Ascending aorta (tissue), 2 donors: ENCODE measurements around the gene PMM2. TPM values are rescaled to one million over a fixed set of nuclear protein-coding genes. Genes with fewer than 3 reads are reported as not detected.

ENCODE experiments used
- DNase-seq, 2 donors: peaks; one replicate each; pipeline ENCODE4 v3.0.0-alpha.2; 2019; ENCODE audit warnings: low spot score in 2 of 2
- H3K27ac ChIP-seq, 2 donors: fragments of 200-600 bp; sonication (generic); one replicate each; pipeline ENCODE4 v1.5.1; 2016 to 2017; ENCODE audit warnings: mild to moderate bottlenecking in 1 of 2
- H3K27me3 ChIP-seq: fragments of 200-600 bp; sonication (generic); one replicate; pipeline ENCODE4 v1.5.1; 2017
- H3K36me3 ChIP-seq, 2 donors: fragments of 200-600 bp; sonication (generic); one replicate each; pipeline ENCODE4 v1.5.1; 2016
- H3K4me1 ChIP-seq, 2 donors: fragments of 200-600 bp; sonication (generic); one replicate each; pipeline ENCODE4 v1.5.1; 2016 to 2017; ENCODE audit warnings: mild to moderate bottlenecking in 1 of 2
- H3K4me3 ChIP-seq, 2 donors: fragments of 200-600 bp; sonication (generic); one replicate each; pipeline ENCODE4 v1.5.1; 2016 to 2017; ENCODE audit warnings: mild to moderate bottlenecking in 1 of 2
- H3K9me3 ChIP-seq, 2 donors: fragments of 200-600 bp; sonication (generic); one replicate each; pipeline ENCODE4 v1.5.1; 2016
- CTCF ChIP-seq, 3 experiments: fragments of 200-600 bp in 2 of 3; fragments of 450-650 bp in 1 of 3; sonication (generic) in 2 of 3; IDR thresholded peaks; one replicate each; pipeline ENCODE4 v1.5.1; 2016 to 2019; ENCODE audit warnings: antibody characterized with exemption in 3 of 3, mild to moderate bottlenecking in 1 of 3, moderate library complexity in 1 of 3
- intact Hi-C: fragments of 100-400 bp; cut with DNase I; formaldehyde crosslinking; loops from one replicate; pipeline ENCODE4 v1.15.1; 2023
- total RNA-seq: library from RNA; depleted of rRNA; stranded (reverse); fragments of >200 nt; gene quantifications from one replicate; pipeline ENCODE4 v1.1.0, GENCODE V29; 2016

Gene PMM2
- total RNA-seq, 1 donor from 2014 or later = 17.9 TPM

DNA sequence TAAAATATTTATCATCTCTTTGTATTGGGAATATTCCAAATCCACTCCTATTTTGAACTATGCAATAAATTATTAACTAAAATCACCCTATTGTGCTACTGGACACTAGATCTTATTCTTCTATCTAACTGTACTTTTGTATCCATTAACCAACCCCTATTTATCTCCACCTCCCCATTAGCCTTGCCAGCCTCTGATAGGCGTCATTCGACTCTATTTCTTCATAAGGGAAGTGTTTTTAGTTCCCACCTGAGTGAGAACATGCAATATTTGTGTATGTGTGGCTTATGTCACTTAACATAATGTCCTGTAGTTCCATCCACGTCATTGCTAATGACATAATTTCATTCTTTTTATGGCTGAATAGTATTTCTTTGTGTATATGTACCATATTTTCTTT, 24.1 kb upstream of the PMM2 start:
- no peak for DNase-seq
- peaks cover 15 to 40% of the 10 kb centered on the region in 2 donors for H3K36me3 ChIP-seq
- H3K4me1 ChIP-seq = no peaks in the 10 kb centered on the region
- no peaks in the 10 kb centered on the region for H3K9me3 ChIP-seq
- no peak overlapping the region for H3K27ac ChIP-seq
- no peak for TF ChIP-seq CTCF (IDR thresholded peaks at IDR 0.05)
- no peaks in the 10 kb centered on the region for H3K27me3 ChIP-seq
- no peak overlapping the region for H3K4me3 ChIP-seq
- intact Hi-C loops = no loop called here

DNA sequence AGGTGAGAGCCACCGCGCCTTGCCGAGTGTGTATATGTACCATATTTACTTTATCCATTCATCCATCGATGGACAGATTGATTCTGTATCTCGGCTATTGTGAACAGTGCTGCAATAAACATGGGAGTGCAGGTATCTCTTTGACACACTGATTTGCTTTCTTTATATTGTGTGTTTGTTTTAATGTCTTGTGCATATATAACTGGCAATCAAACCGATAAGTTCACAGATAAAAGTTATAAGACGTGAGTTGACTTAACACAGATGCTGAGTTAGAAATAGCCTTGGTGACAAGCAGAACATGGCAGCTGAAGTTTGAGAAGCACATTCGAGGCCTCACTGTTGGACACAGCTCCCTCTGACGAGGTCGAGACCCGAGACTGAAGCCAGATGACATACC, 23.4 kb upstream of the PMM2 start:
- H3K4me3 ChIP-seq = no peak overlapping the region
- intact Hi-C loops = no loop called here
- H3K36me3 ChIP-seq = peaks cover 14 to 36% of the 10 kb centered on the region in 2 donors
- H3K27me3 ChIP-seq = no peaks in the 10 kb centered on the region
- no peaks in the 10 kb centered on the region for H3K9me3 ChIP-seq
- no peak overlapping the region for H3K27ac ChIP-seq
- no peaks in the 10 kb centered on the region for H3K4me1 ChIP-seq
- no peak for TF ChIP-seq CTCF (IDR thresholded peaks at IDR 0.05)
- DNase-seq = no peak

- no peak for TF ChIP-seq CTCF (IDR thresholded peaks at IDR 0.05)
- intact Hi-C loops = no loop called here
- peaks cover 14 to 41% of the 10 kb centered on the region in 2 donors for H3K36me3 ChIP-seq
Observed at GRCh38 chr16:8775359-8775758, 22.3 kb upstream of the PMM2 start.

GRCh38 chr16:8776129-8776584, 21.5 kb upstream of the PMM2 start:
- Histone ChIP-seq H3K27me3 (no peaks in the 10 kb centered on the region), H3K9me3 (no peaks in the 10 kb centered on the region), H3K4me1 (no peaks in the 10 kb centered on the region), H3K4me3 (no peak overlapping the region), H3K36me3 (peaks cover 14 to 41% of the 10 kb centered on the region in 2 donors), H3K27ac (no peak overlapping the region)
- no peak for DNase-seq
- no peak for TF ChIP-seq CTCF (IDR thresholded peaks at IDR 0.05)
- intact Hi-C loops = no loop called here

More at GRCh38 chr16:8775359-8775758, 22.3 kb upstream of the PMM2 start:
- Histone ChIP-seq H3K4me1 (no peaks in the 10 kb centered on the region), H3K9me3 (no peaks in the 10 kb centered on the region), H3K4me3 (no peak overlapping the region), H3K27me3 (no peaks in the 10 kb centered on the region), H3K27ac (no peak overlapping the region)
- no peak for DNase-seq

DNA sequence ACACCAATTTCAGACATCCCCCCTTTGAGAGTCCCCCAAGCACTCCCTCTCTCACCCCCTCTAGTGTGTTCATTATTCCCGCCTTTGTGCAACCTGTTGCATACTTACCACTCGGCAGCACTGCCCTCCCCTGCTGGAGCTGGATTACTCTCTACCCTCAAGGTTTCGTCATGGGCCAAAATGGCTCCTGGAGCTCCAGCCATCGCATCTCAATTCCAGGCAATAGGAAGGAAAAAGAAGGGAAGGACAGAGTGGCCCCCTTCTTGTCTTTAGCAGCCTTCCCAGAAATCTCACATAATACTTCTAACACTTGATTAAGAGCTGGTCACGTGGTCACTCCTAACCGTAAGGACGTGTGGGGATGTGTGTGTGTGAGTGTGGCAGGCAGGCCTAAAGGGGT, 20.4 kb upstream of the PMM2 start:
- no peaks in the 10 kb centered on the region for H3K27me3 ChIP-seq
- no peak overlapping the region for H3K27ac ChIP-seq
- TF ChIP-seq CTCF (IDR thresholded peaks at IDR 0.05) = no peak
- peaks cover 14 to 37% of the 10 kb centered on the region in 2 donors for H3K36me3 ChIP-seq
- DNase-seq = no peak
- H3K4me1 ChIP-seq = no peaks in the 10 kb centered on the region
- H3K9me3 ChIP-seq = no peaks in the 10 kb centered on the region
- intact Hi-C loops = no loop called here
- H3K4me3 ChIP-seq = no peak overlapping the region

- Histone ChIP-seq H3K4me1 (no peaks in the 10 kb centered on the region), H3K27me3 (no peaks in the 10 kb centered on the region), H3K9me3 (no peaks in the 10 kb centered on the region), H3K36me3 (peaks cover 14% of the 10 kb centered on the region in 2 donors), H3K27ac (no peak overlapping the region), H3K4me3 (no peak overlapping the region)
- TF ChIP-seq CTCF (IDR thresholded peaks at IDR 0.05) = no peak
- no peak for DNase-seq
- intact Hi-C loops = no loop called here
Observed at GRCh38 chr16:8781797-8782196, 15.8 kb upstream of the PMM2 start.
